Lower lobe of right lung (tissue), 2 donors: Measurements from ENCODE around the gene HERPUD1. TPM values are rescaled to one million over a fixed set of nuclear protein-coding genes. Genes with fewer than 3 reads are reported as not detected.

Experiments used
- ATAC-seq, 2 donors: fragments of 200-7000 bp; cut with Tn5 transposase; one replicate each; pipeline ENCODE4 v1.9.1; 2020 to 2022; ENCODE audit warnings: mild to moderate bottlenecking in 2 of 2, moderate library complexity in 2 of 2
- DNase-seq: peaks from one replicate; pipeline ENCODE4 v3.0.0-alpha.2; 2020
- H3K27ac ChIP-seq: fragments of 200-600 bp; one replicate; pipeline ENCODE4 v1.8.0; 2022
- H3K27me3 ChIP-seq: fragments of 200-600 bp; one replicate; pipeline ENCODE4 v1.8.0; 2022; ENCODE audit warnings: low read depth
- H3K36me3 ChIP-seq: fragments of 200-600 bp; one replicate; pipeline ENCODE4 v1.8.0; 2022; ENCODE audit warnings: mild to moderate bottlenecking
- H3K4me1 ChIP-seq: fragments of 200-600 bp; one replicate; pipeline ENCODE4 v1.8.0; 2022
- H3K4me3 ChIP-seq: fragments of 200-600 bp; one replicate; pipeline ENCODE4 v1.8.0; 2022; ENCODE audit warnings: mild to moderate bottlenecking
- H3K9me3 ChIP-seq: fragments of 200-600 bp; one replicate; pipeline ENCODE4 v1.8.0; 2022
- CTCF ChIP-seq: fragments of 200-600 bp; IDR thresholded peaks from one replicate; pipeline ENCODE4 v1.8.0; 2022; ENCODE audit warnings: antibody characterized with exemption, mild to moderate bottlenecking
- intact Hi-C: fragments of 100-400 bp; cut with DNase I; formaldehyde crosslinking; loops from one replicate; pipeline ENCODE4 v1.11.0; 2022
- total RNA-seq: library from RNA; stranded (reverse); fragmentation: NEBNext Ultra II Directional; extraction: Animal tissue kit (Norgen Biotek cat#: 25700); gene quantifications from one replicate; pipeline ENCODE4 v1.2.1, GENCODE V29; 2021
- donor health status: DM: no; HTN: yes; CAD: no; lungs with severe emphysema.

The HERPUD1 gene
- total RNA-seq, 1 donor from 2014 or later, result 174 TPM

- Histone ChIP-seq H3K36me3 (no peaks in the 10 kb centered on the region), H3K27ac (peak overlapping the region; percentile 24), H3K4me3 (no peak overlapping the region), H3K27me3 (no peaks in the 10 kb centered on the region), H3K4me1 (peaks cover 45% of the 10 kb centered on the region), H3K9me3 (no peaks in the 10 kb centered on the region)
- TF ChIP-seq CTCF, result no peak
- intact Hi-C loops, result no loop called here
- DNase-seq, result no peak
- peak in 1 of 2 donors; percentile 16 for ATAC-seq
Measured at GRCh38 chr16:56965149-56966092, 33.5 kb downstream of the HERPUD1 start.

GRCh38 chr16:56966093-56966475 is 34.1 kb downstream of the HERPUD1 start:
- ATAC-seq (no peak), DNase-seq (no peak)
- no peaks in the 10 kb centered on the region for H3K27me3 ChIP-seq
- peak overlapping the region; percentile 24 for H3K27ac ChIP-seq
- H3K4me3 ChIP-seq, result no peak overlapping the region
- H3K4me1 ChIP-seq, result peaks cover 38% of the 10 kb centered on the region
- no peaks in the 10 kb centered on the region for H3K36me3 ChIP-seq
- TF ChIP-seq CTCF, result no peak
- intact Hi-C loops, result no loop called here
- no peaks in the 10 kb centered on the region for H3K9me3 ChIP-seq

GRCh38 chr16:56967733-56968132 is 35.8 kb downstream of the HERPUD1 start:
- Histone ChIP-seq H3K9me3 (no peaks in the 10 kb centered on the region), H3K4me1 (peaks cover 24% of the 10 kb centered on the region), H3K27ac (no peak overlapping the region), H3K4me3 (no peak overlapping the region), H3K36me3 (no peaks in the 10 kb centered on the region), H3K27me3 (no peaks in the 10 kb centered on the region)
- no peak for TF ChIP-seq CTCF
- ATAC-seq (no peak), DNase-seq (no peak)
- intact Hi-C loops, result no loop called here

GRCh38 chr16:56969769-56970168 is 37.8 kb downstream of the HERPUD1 start:
- intact Hi-C loops, result no loop called here
- no peaks in the 10 kb centered on the region for H3K9me3 ChIP-seq
- H3K27ac ChIP-seq, result no peak overlapping the region
- no peak for DNase-seq
- ATAC-seq, result no peak
- H3K4me1 ChIP-seq, result peaks cover 17% of the 10 kb centered on the region
- H3K27me3 ChIP-seq, result no peaks in the 10 kb centered on the region
- no peak for TF ChIP-seq CTCF
- no peak overlapping the region for H3K4me3 ChIP-seq
- H3K36me3 ChIP-seq, result no peaks in the 10 kb centered on the region

GRCh38 chr16:56970934-56971767 is 39.2 kb downstream of the HERPUD1 start:
- Histone ChIP-seq H3K9me3 (no peaks in the 10 kb centered on the region), H3K36me3 (no peaks in the 10 kb centered on the region), H3K4me1 (peaks cover 3% of the 10 kb centered on the region), H3K4me3 (no peak overlapping the region), H3K27ac (no peak overlapping the region), H3K27me3 (no peaks in the 10 kb centered on the region)
- DNase-seq (no peak), ATAC-seq (no peak)
- intact Hi-C loops, result no loop called here
- TF ChIP-seq CTCF, result no peak
